ENCODE data around the gene MRPL47.

DNA sequence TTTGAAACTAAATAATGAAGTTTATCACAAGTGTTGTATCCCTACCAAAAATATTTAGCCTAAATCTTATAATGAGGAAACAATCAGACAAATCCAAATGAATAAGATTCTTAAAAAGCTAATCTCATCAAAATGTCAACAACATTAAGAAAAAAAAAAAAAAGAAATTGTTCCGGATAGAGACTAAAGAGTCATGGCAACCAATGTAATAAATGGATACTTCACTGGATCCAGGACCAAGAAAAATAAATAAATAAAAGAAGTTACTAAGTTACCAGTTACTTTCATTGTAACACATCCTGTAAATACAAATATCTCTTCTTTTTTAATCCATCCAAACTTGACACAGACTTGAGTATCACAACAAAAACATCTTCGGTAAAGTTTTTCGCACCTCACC, 607 bp downstream of the MRPL47 start:
- TF ChIP-seq POLR2A (IDR thresholded peaks at IDR 0.05; ENCODE audit: low read depth, low read length) (no peak), POLR2AphosphoS5 (IDR thresholded peaks at IDR 0.05; ENCODE audit: low read depth, low read length) (no peak), TAF1 (IDR thresholded peaks at IDR 0.05; ENCODE audit: borderline replicate concordance, low read depth, low read length) (no peak)
